ENCODE data around the gene SRMS. TPM values are rescaled to one million over a fixed set of nuclear protein-coding genes. Genes with fewer than 3 reads are reported as not detected.

SRMS gene
- total RNA-seq, 1 experiment from 2014 or later = 0.22 TPM

DNA sequence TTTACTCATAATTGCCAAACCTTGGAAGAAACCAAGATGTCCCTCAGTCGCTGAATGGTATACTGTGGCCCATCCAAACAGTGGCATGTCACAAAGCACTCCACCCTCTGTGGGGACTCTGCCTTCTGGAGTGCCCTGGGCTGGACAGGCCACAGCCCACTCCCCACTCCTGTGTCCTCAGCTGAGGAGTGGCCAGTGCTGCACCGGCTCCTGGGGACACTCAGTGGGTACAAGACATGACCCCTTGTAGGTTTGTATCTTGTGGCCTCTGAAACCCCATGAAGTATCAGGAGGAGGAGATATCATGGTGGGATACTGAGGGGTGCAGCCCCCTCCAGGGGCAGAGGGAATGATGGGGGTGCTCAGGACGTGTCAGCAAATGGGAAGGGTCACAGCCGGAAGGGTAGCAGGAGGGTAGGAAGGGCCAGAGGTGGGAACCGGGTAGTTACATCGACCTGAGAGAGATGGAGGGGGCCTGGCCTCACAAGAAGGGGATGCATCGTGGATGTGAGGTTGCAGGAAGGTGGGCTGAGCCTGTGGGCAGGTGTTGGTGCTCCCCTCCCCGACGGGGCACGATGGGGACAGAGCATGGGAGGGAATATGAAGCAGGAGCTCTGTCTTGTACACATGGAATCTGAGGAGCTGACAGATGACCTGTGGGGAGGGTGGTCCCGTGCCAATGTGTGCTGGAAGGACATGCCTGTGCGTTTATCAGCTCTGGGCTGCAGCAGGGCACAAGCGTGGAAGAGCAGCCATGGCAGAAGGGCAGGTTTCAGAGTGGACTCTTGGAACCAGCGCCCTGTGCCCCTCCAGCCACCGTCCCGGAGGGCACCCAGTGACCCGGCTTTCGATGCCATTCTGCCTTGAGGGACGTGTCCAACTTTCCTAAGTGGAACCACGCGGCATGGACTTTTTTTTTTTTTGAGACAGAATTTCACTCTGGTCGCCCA, 38.3 kb upstream of the SRMS start:
- H3K4me2 ChIP-seq (ENCODE audit: low read length) = no peak overlapping the region
- no peak overlapping the region for H3K9ac ChIP-seq (ENCODE audit: low read length)
- H3K4me3 ChIP-seq (ENCODE audit: low read length) = no peak overlapping the region
- BruUV-seq (replicated peaks) = no TSS peak
- peaks cover 5% of the 10 kb centered on the region for H3K4me1 ChIP-seq (ENCODE audit: insufficient read depth, low read length)
- no peaks in the 10 kb centered on the region for H3K36me3 ChIP-seq (ENCODE audit: low read depth, low read length)
- H3K27me3 ChIP-seq (ENCODE audit: low read length) = no peaks in the 10 kb centered on the region
- POLR2A ChIA-PET (ENCODE audit: unreplicated experiment) = no interaction called here
- no peaks in the 10 kb centered on the region for H3K9me2 ChIP-seq (replicated peaks; ENCODE audit: low read length)
- no peaks in the 10 kb centered on the region for H3K9me3 ChIP-seq (ENCODE audit: low read length)
- no peaks in the 10 kb centered on the region for H4K20me1 ChIP-seq (ENCODE audit: low read length)
- CTCF ChIA-PET = interaction anchor here (0.5 kb wide), 1 partner anchor 46 kb away, joined by 3 read pairs; no protein-coding TSS in a partner anchor
- H3K27ac ChIP-seq (ENCODE audit: low read length) = no peak overlapping the region
- ATAC-seq = no peak
- H3K79me2 ChIP-seq (ENCODE audit: low read length) = no peaks in the 10 kb centered on the region
- H2AFZ ChIP-seq (ENCODE audit: low read length) = no peak overlapping the region
- no peak for DNase-seq
- TF ChIP-seq, protein P1, sequence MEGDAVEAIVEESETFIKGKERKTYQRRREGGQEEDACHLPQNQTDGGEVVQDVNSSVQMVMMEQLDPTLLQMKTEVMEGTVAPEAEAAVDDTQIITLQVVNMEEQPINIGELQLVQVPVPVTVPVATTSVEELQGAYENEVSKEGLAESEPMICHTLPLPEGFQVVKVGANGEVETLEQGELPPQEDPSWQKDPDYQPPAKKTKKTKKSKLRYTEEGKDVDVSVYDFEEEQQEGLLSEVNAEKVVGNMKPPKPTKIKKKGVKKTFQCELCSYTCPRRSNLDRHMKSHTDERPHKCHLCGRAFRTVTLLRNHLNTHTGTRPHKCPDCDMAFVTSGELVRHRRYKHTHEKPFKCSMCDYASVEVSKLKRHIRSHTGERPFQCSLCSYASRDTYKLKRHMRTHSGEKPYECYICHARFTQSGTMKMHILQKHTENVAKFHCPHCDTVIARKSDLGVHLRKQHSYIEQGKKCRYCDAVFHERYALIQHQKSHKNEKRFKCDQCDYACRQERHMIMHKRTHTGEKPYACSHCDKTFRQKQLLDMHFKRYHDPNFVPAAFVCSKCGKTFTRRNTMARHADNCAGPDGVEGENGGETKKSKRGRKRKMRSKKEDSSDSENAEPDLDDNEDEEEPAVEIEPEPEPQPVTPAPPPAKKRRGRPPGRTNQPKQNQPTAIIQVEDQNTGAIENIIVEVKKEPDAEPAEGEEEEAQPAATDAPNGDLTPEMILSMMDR (conservative IDR thresholded peaks at IDR 0.05; ENCODE audit: low read depth, low read length) = no peak
- TF ChIP-seq EZH2phosphoT487 (IDR thresholded peaks at IDR 0.05; ENCODE audit: borderline replicate concordance, low read length) = no peak
- no peak for TF ChIP-seq EZH2 (IDR thresholded peaks at IDR 0.05; ENCODE audit: low read length, unreplicated experiment)
- no peaks in the 10 kb centered on the region for H3F3A ChIP-seq (ENCODE audit: low read length, unreplicated experiment)
- intact Hi-C loops (cut with micrococcal nuclease) = no loop called here

DNA sequence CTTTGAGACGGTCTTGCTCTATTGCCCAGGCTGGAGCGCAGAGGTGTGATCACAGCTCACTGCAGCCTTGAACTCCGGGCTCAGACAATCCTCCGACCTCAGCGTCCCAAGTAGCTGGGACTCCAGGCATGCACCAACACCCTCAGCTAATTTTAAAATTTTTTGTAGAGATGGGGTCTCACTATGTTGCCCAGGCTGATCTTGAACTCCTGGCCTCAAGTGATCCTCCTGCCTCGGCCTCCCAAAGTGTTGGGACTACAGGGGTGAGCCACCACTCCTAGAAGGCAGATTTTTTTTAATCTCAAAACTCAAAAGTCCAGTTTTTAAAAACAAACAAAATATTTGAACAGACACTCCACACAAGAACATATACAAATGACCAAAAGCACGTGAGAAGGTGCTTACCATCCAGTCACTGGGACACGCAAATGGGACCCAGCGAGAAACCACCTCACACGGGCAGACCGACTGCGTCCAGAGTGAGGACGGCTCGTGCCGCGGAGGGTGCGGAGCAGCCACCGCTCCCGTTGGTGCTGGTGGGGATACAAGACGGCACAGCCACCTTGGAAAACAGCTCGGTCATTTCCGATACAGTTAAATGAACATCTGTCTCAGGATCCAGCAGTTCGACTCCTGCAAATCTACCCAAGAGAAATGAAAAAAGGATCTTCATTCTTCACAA, 35.0 kb upstream of the SRMS start:
- no peaks in the 10 kb centered on the region for H3K9me3 ChIP-seq (ENCODE audit: low read length)
- no TSS peak for BruUV-seq (replicated peaks)
- no peaks in the 10 kb centered on the region for H3K9me2 ChIP-seq (replicated peaks; ENCODE audit: low read length)
- no peaks in the 10 kb centered on the region for H3K36me3 ChIP-seq (ENCODE audit: low read depth, low read length)
- no peak overlapping the region for H3K4me3 ChIP-seq (ENCODE audit: low read length)
- no peak overlapping the region for H3K27ac ChIP-seq (ENCODE audit: low read length)
- ATAC-seq (no peak), DNase-seq (no peak)
- CTCF ChIA-PET = interaction anchor here (0.7 to 1.3 kb wide), 2 partner anchors 45 to 498 kb away, joined by 3 read pairs; no protein-coding TSS in a partner anchor
- H2AFZ ChIP-seq (ENCODE audit: low read length) = no peak overlapping the region
- H4K20me1 ChIP-seq (ENCODE audit: low read length) = no peaks in the 10 kb centered on the region
- peaks cover 5% of the 10 kb centered on the region for H3K4me1 ChIP-seq (ENCODE audit: insufficient read depth, low read length)
- no peaks in the 10 kb centered on the region for H3K27me3 ChIP-seq (ENCODE audit: low read length)
- TF ChIP-seq EZH2phosphoT487 (IDR thresholded peaks at IDR 0.05; ENCODE audit: borderline replicate concordance, low read length) (no peak), EZH2 (IDR thresholded peaks at IDR 0.05; ENCODE audit: low read length, unreplicated experiment) (no peak)
- TF ChIP-seq, protein P1 (conservative IDR thresholded peaks at IDR 0.05; ENCODE audit: low read depth, low read length) = no peak
- no peaks in the 10 kb centered on the region for H3K79me2 ChIP-seq (ENCODE audit: low read length)
- intact Hi-C loops (cut with micrococcal nuclease) = loop anchor here (5.0 kb wide), 2 partner anchors 45 to 60 kb away; partner anchors contain the start of gene GMEB2
- no peak overlapping the region for H3K4me2 ChIP-seq (ENCODE audit: low read length)
- H3K9ac ChIP-seq (ENCODE audit: low read length) = no peak overlapping the region
- POLR2A ChIA-PET (ENCODE audit: unreplicated experiment) = no interaction called here
- H3F3A ChIP-seq (ENCODE audit: low read length, unreplicated experiment) = no peaks in the 10 kb centered on the region

Data from PC-3 (cell line).